ENCODE data around the gene PDPN.

GRCh38 chr1:13546791-13547190 lies 36.8 kb upstream of the PDPN start:
- TF ChIP-seq CTCF (IDR thresholded peaks at IDR 0.05; ENCODE audit: low read depth, low read length, poor library complexity, severe bottlenecking) (no peak), EZH2phosphoT487 (IDR thresholded peaks at IDR 0.05; ENCODE audit: borderline replicate concordance, low read length) (no peak)

Data from DOHH2 (cell line).